Mucosa of descending colon (tissue), 3 donors: Measurements from ENCODE around the gene SMAP2. TPM values are rescaled to one million over a fixed set of nuclear protein-coding genes. Genes with fewer than 3 reads are reported as not detected.

Source experiments
- ATAC-seq: fragments of 200-7000 bp; cut with Tn5 transposase; one replicate; pipeline ENCODE4 v1.9.1; 2020; ENCODE audit warnings: mild to moderate bottlenecking, moderate library complexity
- DNase-seq, 3 donors: peaks; one replicate each; pipeline ENCODE4 v3.0.0-alpha.2; 2020
- H3K36me3 ChIP-seq: fragments of 200-600 bp; one replicate; pipeline ENCODE4 v1.8.0; 2021; ENCODE audit warnings: low read depth, mild to moderate bottlenecking
- H3K4me1 ChIP-seq: fragments of 200-600 bp; one replicate; pipeline ENCODE4 v1.8.0; 2021; ENCODE audit warnings: low read depth, mild to moderate bottlenecking
- H3K4me3 ChIP-seq: fragments of 200-600 bp; one replicate; pipeline ENCODE4 v1.8.0; 2021; ENCODE audit warnings: mild to moderate bottlenecking
- H3K9me3 ChIP-seq: fragments of 200-600 bp; one replicate; pipeline ENCODE4 v1.8.0; 2021; ENCODE audit warnings: mild to moderate bottlenecking
- intact Hi-C, 2 donors: fragments of 100-400 bp; cut with DNase I in 1 of 2; cut with micrococcal nuclease in 1 of 2; formaldehyde crosslinking; loops; one replicate each; pipeline versions ENCODE4 v1.11.0 to v1.11.1; 2022; cut with DNase I, micrococcal nuclease
- total RNA-seq, 3 donors: library from RNA; stranded (reverse); fragmentation: NEBNext Ultra II Directional in 2 of 3; extraction: Animal tissue kit (Norgen Biotek cat#: 25700) in 2 of 3; gene quantifications; one replicate each; pipeline versions ENCODE4 v1.2.1 to v1.2.4, GENCODE V29; 2021 to 2023
- TF ChIP-seq, protein P1 (sequence below): fragments of 200-600 bp; IDR thresholded peaks from one replicate; pipeline ENCODE4 v1.8.0; 2022; ENCODE audit warnings: antibody characterized with exemption, mild to moderate bottlenecking
- donor health status: DM: no; HTN: no; CAD: no; lungs with moderate emphysema.
- donor health status: DM: no; HTN: no; CAD: no.
- donor health status: DM: no; HTN: yes; CAD: no.

The SMAP2 gene
- total RNA-seq, 3 donors from 2014 or later: 22.0 to 35.6 (median 24.7) TPM

GRCh38 chr1:40409467-40409866, 35.9 kb downstream of the SMAP2 start:
- TF ChIP-seq, protein P1, sequence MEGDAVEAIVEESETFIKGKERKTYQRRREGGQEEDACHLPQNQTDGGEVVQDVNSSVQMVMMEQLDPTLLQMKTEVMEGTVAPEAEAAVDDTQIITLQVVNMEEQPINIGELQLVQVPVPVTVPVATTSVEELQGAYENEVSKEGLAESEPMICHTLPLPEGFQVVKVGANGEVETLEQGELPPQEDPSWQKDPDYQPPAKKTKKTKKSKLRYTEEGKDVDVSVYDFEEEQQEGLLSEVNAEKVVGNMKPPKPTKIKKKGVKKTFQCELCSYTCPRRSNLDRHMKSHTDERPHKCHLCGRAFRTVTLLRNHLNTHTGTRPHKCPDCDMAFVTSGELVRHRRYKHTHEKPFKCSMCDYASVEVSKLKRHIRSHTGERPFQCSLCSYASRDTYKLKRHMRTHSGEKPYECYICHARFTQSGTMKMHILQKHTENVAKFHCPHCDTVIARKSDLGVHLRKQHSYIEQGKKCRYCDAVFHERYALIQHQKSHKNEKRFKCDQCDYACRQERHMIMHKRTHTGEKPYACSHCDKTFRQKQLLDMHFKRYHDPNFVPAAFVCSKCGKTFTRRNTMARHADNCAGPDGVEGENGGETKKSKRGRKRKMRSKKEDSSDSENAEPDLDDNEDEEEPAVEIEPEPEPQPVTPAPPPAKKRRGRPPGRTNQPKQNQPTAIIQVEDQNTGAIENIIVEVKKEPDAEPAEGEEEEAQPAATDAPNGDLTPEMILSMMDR: no peak
- intact Hi-C loops: loop anchor here (10.0 kb wide), 3 partner anchors 55 to 265 kb away; no protein-coding TSS in a partner anchor
- Histone ChIP-seq H3K4me1 (no peaks in the 10 kb centered on the region), H3K36me3 (no peaks in the 10 kb centered on the region), H3K9me3 (no peaks in the 10 kb centered on the region), H3K4me3 (no peak overlapping the region)
- no peak for DNase-seq
- ATAC-seq: no peak

GRCh38 chr1:40411294-40411693, 37.8 kb downstream of the SMAP2 start:
- no peak for ATAC-seq
- H3K4me1 ChIP-seq: no peaks in the 10 kb centered on the region
- TF ChIP-seq, protein P1: no peak
- H3K36me3 ChIP-seq: no peaks in the 10 kb centered on the region
- intact Hi-C loops: no loop called here
- no peak overlapping the region for H3K4me3 ChIP-seq
- no peaks in the 10 kb centered on the region for H3K9me3 ChIP-seq
- no peak for DNase-seq

DNA sequence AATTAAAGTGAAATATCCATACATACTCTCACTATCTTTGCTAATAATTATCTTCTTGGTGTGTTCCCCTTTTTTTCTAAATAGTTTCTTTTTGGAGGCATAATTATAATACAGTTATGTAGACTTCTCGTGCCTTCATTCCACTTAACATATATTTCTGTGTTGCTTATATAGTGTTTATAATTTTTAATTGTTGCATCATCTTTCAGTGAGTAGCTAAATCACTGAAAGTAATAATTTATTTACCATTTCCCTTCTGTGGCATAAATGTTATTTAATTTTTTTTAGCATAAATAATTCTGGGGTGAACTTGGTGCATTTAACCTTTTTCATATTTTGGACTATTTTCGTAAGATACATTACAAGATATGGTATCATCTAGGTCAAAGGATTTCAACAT, 38.3 kb downstream of the SMAP2 start:
- Histone ChIP-seq H3K9me3 (no peaks in the 10 kb centered on the region), H3K4me3 (no peak overlapping the region), H3K4me1 (no peaks in the 10 kb centered on the region), H3K36me3 (no peaks in the 10 kb centered on the region)
- DNase-seq (no peak), ATAC-seq (no peak)
- TF ChIP-seq, protein P1: no peak
- intact Hi-C loops: no loop called here

GRCh38 chr1:40413527-40414252, 40.2 kb downstream of the SMAP2 start:
- Histone ChIP-seq H3K36me3 (no peaks in the 10 kb centered on the region), H3K9me3 (no peaks in the 10 kb centered on the region), H3K4me1 (no peaks in the 10 kb centered on the region), H3K4me3 (no peak overlapping the region)
- DNase-seq (no peak), ATAC-seq (no peak)
- TF ChIP-seq, protein P1: no peak
- intact Hi-C loops: no loop called here

GRCh38 chr1:40414331-40414730, 40.8 kb downstream of the SMAP2 start:
- H3K4me3 ChIP-seq: no peak overlapping the region
- no peaks in the 10 kb centered on the region for H3K9me3 ChIP-seq
- ATAC-seq (no peak), DNase-seq (no peak)
- H3K36me3 ChIP-seq: no peaks in the 10 kb centered on the region
- intact Hi-C loops: no loop called here
- H3K4me1 ChIP-seq: no peaks in the 10 kb centered on the region
- TF ChIP-seq, protein P1: no peak

GRCh38 chr1:40416709-40417108, 43.2 kb downstream of the SMAP2 start:
- TF ChIP-seq, protein P1: no peak
- no peak overlapping the region for H3K4me3 ChIP-seq
- no peak for ATAC-seq
- no peaks in the 10 kb centered on the region for H3K36me3 ChIP-seq
- H3K9me3 ChIP-seq: no peaks in the 10 kb centered on the region
- H3K4me1 ChIP-seq: no peaks in the 10 kb centered on the region
- DNase-seq: no peak
- intact Hi-C loops: no loop called here
